Measurements from ENCODE around the gene HSD11B1L.
"Not testable (repeated sequence)": the region's sequence is repeated elsewhere in the genome, so short reads cannot be mapped to it uniquely, and the experiment has no call there.

Gene HSD11B1L

DNA sequence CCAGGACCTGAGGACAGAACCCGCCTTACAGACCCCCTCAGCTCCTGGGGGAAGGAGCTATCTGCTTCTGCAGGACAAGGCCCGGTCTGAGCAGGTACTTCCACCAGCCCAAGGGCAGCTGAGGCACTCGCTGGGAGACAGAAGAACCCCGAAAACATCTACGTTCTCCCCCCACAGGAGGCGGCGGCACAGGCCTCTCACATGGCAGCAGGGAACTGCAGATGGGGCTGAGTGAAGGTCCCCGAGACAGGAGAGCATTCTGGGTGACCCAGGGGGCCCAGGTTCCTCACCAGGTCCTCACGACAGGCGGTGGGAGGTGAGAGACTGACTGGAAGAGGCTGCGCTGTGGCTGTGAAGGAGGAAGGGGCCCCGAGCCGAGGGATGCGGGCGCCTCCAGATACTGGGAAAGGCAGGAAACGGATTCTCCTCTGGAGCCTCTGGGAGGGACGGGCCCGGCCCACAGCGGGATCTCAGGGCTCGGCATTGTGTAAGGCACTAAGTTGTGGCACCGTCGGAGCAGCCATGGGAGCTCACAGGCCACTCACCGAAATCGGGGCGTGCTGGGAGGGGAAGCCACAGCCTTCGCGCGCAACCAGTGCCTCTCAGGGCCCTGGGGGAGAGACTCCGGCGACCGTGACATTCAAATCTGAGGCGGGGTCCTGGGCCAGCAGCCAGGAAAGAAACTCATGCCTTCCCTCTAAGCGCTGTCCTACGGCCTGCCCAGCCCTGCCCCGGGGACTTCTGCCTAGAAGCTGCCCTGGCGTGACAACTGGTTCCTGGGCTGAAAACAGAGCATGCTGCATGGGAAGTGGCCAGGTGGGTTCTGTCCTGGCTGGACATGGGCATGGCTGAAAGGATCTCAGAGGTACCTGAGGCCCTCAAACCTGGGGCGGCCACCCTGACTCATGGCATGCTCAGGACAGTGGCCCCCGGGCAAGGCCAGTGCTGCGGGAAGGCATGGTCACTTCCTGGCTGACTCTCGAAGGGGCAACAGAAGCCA lies 23.3 kb downstream of the HSD11B1L start:
- no peak for DNase-seq

DNA sequence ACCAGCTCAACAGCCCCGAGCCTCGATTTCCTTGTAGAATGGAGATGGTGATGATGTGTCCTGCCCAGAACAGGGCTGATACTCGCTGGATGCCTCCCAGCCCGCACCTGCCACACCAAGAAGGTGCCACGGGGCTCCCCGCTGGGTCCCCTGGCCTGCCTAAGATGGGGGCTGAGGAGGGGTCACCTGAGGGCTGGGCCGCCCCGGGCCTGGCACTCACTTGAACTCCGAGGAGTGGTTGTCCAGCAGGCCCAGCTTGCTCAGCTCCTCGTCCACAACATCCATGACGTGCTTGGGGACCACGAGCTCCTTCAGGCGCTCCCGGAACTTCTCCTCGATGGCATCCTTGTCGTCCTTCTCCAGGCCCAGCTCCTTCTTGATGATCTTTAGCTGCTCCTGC lies 24.7 kb downstream of the HSD11B1L start:
- no peak for DNase-seq

DNA sequence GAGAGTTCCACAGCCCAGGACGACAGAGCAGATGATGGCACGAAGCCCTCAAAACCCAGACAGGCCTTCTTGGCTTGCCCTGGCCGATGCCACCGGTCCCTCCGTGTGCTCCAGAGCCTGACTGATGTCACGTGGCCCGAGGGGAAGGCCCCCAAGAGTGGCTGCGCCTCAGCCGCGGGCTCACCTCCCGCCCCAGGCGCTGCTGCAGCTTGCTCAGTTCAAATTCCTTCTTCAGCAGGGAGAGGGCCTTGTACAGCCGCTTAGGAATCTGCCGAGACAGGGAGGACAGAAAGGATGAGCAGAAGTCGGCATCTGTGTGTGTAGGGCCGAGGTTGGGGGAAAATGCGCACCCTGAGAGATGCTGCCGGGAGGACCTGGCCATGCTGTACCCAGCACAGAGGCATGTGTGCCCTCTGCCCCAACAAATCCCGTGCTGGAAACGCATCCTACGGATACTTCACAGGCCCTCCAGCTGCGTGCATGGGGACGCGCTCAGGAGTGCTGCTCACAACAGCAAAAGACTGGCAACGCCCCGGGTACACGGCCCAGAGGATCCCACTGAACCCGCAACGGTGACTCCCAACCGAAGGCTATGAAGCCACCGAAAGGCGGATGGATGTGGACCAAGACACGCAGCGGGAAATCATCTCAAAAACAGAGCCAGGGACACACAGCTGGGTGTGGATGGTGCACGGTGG lies 26.2 kb downstream of the HSD11B1L start:
- DNase-seq = no peak

DNA sequence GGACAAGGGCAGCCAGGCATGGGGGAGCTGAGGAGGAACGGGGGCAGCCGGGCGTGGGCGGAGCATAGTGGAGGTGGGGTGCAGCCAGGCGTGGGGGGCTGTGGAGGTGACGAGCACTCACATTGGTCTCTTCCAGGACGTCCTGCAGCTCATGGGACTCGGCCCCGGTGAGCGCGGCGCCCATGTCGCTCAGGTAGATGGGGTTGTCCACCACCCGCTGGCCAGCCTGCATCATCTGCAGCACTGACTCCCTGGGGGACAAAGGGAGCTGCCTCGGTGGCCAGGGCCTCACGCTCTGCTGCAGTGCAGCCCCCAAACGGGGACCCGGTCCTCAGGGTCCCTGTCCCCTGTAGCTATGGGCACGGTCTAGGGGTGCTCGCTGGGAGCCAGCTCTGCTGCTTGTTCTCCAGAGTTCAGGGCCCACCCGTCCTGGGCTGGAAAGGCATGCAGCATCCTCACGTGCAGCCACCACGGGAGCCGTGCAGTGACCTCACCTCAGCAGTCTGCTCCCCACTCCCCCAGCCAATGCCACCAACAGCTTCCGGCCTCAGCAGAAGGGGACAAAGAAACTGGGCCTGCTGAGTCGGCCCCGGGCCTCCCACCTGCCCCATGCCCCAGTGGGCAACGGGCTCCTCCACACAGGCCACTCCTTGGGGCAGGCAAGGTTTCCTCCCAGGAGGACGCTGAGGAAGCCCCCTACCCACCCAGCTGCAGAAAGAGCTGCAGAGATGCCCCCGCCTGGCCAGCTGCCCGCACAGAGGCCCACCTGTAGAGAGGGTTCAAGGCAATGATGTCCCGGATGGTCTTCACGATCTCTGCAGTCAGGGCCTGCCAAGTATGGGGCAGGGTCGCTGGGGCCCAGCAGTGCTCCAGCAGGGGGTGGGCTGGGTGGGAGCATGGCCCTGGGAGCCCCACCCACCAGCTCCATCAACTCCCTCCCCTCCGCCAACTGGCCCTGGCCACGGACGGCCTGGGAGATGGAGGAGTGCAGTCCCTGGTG lies 27.0 kb downstream of the HSD11B1L start:
- DNase-seq = no peak

- no peak for DNase-seq
These were observed 30.2 kb downstream of the HSD11B1L start for GRCh38 chr19:5711025-5711424.

DNA sequence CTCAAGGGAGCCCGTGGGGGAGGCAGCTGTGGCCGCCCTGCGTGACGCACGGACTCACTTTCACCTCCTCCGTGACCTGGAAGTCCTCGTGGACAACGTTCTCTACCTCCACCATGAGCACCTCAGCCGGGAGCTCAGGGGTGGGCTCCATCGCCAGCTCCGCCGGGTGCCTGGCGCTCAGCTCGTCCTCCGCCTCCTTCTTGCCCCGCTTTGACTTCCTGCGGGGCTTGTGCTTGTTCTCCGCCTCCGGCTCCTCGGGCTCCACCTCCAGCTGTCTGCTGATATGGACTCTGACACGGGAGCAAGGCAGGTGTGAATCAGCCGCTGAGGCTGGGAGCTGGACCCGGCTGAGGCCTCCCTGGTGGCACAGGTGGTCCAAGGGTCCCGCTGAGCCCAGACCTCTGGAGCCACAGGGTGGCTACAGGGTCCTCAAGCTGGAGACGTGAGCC lies 30.9 kb downstream of the HSD11B1L start:
- DNase-seq = no peak

DNA sequence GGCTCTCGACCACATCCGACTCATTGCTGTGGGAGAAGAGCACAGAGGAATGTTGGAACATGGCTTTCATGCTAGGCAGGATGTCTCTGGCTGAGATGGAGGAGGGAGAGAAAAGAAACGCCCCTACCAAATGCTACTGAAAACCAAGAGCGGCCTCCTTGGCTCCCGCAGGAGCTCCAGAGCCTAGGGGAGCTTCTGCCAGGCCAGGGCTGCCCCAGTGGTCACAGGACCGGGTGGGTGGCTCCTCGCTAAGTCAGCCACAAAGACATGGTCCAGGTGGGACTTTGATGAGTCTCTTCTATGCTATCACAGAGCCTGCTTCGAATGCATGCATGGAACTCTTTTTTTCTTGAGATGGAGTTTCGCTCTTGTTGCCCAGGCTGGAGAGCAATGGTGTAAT lies 32.4 kb downstream of the HSD11B1L start:
- DNase-seq = no peak

- no peak for DNase-seq
These were observed 34.0 kb downstream of the HSD11B1L start for GRCh38 chr19:5714816-5715215.

GRCh38 chr19:5717215-5717935 lies 36.5 kb downstream of the HSD11B1L start:
- no peak for DNase-seq

DNA sequence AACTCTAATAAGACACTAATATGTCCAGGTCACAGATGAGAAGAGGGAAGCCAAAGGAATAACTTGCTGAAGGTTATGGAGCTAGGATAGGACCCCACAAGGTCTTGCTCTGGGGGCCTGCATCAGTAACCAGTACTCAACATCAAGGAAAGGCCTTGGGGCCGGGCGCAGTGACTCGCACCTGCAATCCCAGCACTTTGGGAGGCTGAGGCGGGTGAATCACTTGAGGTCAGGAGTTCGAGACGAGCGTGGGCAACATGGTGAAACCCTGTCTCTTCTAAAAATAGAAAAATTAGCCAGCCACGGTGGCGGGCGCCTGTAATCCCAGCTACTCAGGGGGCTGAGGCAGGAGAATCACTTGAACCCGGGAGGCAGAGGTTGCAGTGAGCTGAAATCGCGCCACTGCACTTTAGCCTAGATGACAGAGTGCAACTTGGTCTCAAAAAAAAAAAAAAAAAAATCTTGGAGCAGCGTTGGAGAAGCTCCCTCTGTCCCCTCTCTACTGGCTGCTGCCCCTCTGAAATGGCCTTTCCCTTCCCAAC lies 37.3 kb downstream of the HSD11B1L start:
- no peak for DNase-seq

DNA sequence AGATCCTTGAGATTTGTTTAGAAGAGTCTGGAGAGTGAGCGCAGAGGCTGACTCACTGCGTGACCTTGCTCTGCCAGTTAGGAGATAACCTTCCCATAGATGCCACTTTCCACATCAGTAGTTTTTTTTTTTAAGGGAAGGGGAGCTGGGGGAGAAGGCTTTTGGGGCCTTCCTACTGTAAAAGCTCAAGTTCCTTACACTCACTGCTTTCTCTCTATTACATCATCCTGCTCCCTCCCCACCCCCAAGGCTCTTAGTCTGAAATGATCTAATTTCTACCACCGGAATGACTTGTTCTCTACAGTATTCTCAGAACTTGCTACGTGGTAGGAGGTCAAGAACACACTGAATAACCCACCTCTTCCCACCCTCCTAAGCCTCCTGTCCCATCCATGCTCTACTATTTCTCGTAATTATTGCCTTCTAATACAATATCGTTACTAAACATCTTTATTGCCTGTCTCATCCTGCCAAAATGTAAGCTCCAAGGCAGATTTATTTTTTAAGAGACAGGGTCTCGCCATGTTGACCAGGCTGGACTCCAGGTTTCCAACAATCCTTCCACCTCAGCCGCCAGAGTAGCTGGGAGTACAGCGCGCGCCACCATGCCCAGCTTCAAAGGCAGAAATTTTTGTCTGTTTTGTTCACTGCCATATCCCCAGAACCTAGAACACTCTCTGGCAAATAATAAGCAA lies 37.9 kb downstream of the HSD11B1L start:
- DNase-seq = no peak

GRCh38 chr19:5719274-5719960 lies 38.6 kb downstream of the HSD11B1L start:
- no peak for DNase-seq

GRCh38 chr19:5719961-5720790 lies 39.3 kb downstream of the HSD11B1L start, which contains the start of the genes CATSPERD and LONP1:
Gene CATSPERD, plus strand, starts transcription at chr19:5720637. Its CDS starts 101 bp downstream, at chr19:5720738.
Gene LONP1, minus strand, starts transcription at chr19:5720146. Its CDS starts 14 bp downstream, at chr19:5720132.
- peak; percentile 96 to 98 for DNase-seq

GRCh38 chr19:5727453-5728050 lies 46.7 kb downstream of the HSD11B1L start:
- DNase-seq = no peak

GRCh38 chr19:5733172-5733571 lies 52.3 kb downstream of the HSD11B1L start:
- DNase-seq = not testable (repeated sequence)

Data from NCI-H1930 (cell line).